NCI-H1105 treated with DMSO at 0.1 percent for 48 hours (cell line): ENCODE data around the gene OXTR.

ENCODE experiments used
- DNase-seq: peaks from one replicate; lab custom pipeline; 2025; lab: John Stamatoyannopoulos, UW

Gene OXTR

DNA sequence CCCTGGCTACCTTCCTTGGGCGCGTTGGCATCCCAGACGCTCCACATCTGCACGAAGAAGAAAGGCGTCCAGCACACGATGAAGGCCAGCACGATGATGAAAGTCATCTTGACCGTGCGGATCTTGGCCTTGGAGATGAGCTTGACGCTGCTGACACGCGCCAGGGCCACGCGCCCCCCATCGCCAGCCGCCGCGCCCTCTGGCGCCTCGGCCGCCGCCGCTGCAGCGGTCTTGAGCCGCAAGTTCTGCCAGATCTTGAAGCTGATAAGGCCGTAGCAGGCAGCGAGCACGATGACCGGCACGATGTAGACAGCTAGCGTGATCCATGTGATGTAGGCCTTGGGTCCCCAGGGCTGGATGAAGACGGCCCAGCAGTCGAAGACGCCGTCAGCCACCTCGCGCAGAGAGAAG is 2.2 kb downstream of the OXTR start:
- DNase-seq, result no peak

DNA sequence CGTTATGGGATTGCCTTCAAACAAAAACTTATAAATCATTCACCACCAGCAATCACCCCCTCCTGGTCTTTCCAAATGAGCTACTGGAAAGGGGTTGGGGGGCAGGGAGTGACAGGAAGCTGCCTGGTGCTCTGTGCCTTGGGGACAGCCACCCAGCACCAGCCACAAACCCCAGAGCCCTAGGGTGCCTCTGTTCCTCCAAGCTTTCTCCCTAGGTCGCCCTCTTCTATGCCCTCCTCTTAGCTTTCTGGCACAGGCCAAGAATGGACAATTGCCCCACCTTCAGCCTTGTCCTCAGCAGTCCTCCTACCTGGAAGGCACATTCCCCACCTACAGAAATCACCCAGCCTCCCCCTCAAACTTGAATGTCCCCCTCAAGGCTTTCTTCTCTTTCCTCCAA is 3.3 kb downstream of the OXTR start:
- no peak for DNase-seq

DNA sequence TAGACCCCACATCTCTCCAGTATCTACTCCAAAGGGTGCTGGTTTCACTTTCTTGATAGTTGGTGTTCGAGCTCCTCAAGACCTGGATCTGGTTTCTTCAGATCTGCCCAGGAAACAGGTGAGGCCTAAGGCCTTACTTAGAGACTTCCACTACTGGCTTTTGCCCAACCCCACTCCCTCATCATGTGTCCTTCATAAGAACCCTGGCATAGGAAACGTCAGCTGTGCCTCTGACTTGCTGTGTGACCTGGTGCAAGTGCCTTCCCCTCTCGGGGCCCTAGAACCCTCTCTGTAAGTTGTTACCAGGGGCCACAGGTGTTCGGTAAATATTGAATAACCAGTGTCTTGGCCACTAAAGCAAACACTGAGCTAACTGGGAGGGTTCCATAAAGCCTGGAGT is 3.9 kb downstream of the OXTR start:
- DNase-seq, result no peak

DNA sequence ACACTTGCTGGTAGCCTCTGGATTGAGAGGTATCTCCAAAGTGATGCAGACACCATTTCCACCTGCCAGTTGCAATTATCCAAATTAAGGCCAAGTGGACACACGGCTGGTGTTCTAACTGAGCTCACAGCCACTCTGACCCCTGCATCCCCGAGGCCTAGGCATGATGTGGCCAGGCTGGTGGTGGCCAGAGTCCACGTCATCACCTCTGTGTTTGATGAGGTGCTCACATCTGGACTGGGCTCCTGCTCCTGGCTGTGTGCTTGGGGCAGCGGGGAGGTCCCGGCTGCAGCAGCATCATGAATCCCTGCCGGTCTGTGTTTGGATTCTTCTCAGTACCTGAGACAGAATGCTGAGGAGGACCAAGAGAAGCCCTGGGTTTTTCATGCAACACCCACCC is 4.9 kb downstream of the OXTR start:
- DNase-seq, result no peak

DNA sequence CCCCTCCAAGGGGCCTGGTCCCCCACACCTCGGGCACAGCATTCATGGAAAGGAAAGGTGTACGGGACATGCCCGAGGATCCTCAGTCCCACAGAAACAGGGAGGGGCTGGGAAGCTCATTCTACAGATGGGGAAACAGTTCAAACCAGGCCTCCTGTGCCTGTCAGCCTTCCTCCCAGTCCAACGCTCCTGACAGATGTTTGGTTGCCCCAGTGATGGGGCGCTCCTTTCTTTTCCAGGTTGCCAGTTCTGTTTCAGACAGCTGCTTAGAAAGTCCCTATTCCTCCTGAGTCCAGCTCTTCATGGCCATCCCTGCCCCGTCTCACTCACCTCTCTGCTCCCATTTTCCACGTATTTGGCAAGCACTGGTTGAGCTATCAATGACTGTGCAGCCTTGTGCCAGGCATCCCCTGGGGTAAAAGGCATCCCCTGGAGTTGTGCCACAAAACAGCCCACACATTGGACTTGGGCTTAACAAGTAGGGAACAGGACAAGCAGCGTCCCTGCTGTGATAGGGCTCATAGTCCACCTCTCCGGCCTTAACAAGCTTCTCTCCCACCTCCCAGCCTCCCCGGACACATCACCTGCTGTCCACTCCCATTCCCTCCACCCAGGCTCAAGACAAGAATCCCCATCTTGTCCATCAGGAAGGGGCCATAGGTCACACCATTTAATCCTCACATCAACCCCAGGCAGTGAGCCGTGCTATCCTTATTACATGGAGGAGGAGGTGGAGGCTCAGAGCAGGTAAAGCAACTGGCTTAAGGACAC is 6.6 kb downstream of the OXTR start:
- DNase-seq, result no peak

- DNase-seq, result no peak
Observed at GRCh38 chr3:8761866-8762265, 7.5 kb downstream of the OXTR start.

- no peak for DNase-seq
Observed at GRCh38 chr3:8760506-8760905, 8.9 kb downstream of the OXTR start.

DNA sequence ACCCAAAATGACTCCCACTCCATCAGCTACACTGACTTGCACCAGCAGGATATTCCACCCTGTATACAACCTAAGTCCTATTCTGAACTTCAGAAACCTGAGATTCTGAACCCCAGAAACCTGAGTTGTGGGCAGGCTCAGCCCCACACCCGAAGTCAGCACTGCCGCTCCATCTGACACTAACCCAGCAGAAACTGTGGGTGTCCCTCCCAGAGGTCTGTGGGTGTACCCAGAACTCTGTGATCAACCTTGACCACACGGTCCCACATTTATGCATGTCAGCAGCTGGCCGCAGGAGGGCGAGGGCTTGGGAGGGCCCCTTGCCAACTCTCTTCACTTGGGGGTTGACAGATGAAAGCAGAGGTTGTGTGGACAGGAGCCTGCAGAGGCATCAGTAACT is 9.3 kb downstream of the OXTR start:
- no peak for DNase-seq

DNA sequence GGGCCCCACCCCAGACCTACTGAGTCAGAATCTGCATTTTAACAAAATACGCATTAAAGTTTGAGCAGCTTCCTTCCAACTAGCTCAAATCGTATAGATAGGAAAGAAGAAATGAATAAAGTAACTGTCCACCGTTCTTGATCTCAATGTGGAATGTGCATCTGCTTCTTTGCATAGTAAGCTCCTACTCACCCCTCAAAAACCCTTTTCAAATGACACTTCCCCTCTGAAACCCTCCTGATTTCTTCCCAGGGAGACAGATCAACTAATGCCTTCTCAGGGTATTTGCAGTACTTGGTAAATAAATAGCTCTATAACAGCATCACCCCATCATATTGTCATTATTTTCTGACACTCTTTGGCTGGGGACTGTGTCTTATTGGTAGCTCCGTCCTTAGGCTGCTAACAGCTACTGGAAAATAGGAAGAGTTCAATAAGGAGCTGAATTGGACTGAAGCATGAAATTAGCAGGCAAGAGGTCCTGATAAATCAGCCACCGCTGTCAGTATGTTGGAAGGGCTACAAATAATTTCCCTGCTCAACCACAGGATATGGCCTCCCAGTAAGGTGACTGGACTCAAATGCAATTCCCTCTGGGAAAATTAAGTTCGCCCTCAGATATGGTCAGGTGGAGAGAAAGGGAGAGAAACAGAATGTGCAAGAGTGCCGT is 10.2 kb downstream of the OXTR start:
- no peak for DNase-seq

GRCh38 chr3:8757551-8758518 is 11.6 kb downstream of the OXTR start:
- no peak for DNase-seq

DNA sequence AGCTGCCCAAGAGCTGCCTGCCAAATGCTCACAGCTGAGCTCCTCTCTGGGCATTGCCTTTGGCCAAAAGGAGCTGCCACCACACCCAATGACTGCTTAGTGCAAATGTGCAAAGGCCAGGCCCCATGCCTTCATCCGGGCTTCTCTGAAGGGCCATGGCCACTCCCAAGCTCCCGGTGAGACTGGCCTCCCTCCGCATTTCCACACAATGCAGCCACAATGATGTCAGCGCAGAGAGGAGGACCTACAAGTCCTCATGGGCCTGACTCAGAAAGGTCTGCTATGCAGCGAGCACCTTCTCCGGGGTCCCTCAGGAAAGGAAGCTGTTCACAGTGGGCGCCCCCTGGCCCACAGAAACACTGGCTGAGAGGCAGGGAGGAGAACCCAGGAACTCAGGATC is 12.7 kb downstream of the OXTR start:
- DNase-seq, result no peak

- DNase-seq, result no peak
Observed at GRCh38 chr3:8755564-8756237, 13.7 kb downstream of the OXTR start.

- no peak for DNase-seq
Observed at GRCh38 chr3:8755097-8755496, 14.3 kb downstream of the OXTR start.

- no peak for DNase-seq
Observed at GRCh38 chr3:8752832-8753231, 16.6 kb downstream of the OXTR start.

DNA sequence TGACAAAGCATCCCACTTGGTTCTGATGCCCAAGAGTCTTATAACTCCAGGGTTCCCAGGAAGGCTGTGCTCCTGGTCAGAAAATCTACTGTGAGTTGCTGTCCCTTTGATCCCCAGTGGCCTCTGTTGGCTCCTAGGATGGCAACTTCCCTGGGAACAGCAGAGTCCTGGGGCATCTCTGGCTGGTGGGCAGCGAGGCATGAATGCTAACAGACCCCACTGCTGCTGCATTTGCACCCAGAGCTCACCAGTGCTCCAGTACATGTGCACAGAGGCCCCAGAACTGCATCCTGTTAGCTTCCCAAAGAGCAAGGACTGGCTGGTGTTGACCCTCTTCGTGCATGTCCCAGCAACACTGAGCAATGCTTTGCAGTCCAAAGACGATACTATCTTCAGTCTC is 20.1 kb downstream of the OXTR start:
- no peak for DNase-seq

GRCh38 chr3:8746780-8747345 is 22.6 kb downstream of the OXTR start:
- no peak for DNase-seq

DNA sequence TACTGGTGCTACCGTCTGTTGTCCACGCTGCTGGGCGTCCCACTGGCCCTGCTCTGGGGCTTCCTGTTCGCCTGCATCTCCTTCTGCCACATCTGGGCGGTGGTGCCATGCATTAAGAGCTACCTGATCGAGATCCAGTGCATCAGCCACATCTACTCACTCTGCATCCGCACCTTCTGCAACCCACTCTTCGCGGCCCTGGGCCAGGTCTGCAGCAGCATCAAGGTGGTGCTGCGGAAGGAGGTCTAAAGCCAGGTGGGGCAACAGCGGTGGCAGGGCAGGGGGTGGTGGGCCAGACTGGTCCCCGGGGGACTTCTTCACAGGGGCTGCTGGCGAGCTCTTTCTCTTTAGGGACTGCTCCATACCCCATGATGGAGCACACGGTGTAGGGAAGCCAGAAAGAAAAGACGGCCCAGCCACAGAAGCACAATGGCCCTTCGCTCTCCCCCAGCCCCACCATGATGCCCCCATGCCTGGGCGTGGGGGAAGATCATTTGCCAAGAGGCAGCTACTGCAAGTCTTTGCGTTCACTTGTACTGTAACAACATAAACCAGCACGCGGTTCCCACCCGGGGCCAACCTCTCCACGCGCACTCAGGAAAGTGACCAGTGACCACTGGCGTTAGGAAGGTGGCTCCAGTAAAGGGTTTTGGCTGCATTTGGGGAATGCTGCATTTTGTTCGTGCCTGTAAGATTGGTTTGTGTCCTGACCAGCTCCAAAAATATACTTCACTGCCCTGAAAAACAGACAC is 23.6 kb downstream of the OXTR start:
- DNase-seq, result no peak

DNA sequence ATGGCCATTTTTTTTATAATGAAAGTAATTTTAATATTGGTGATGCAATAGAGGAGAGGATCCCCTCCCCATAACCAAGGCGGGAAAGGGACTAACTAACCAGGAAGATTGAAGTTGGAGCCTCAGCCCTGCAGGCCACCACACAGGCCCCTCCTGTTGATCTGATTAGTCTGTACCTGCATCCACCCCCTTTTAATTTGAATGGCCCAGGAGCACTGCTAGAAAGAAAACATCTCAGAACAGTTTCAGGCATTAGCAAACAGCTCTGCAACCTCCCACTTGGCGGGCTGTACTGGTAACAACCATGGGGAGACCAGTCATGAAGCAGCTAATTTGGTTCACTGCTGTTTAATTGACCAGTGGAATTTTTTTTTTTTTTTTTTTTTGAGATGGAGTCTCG is 25.5 kb downstream of the OXTR start:
- DNase-seq, result no peak

- DNase-seq, result no peak
Observed at GRCh38 chr3:8743021-8743601, 26.3 kb downstream of the OXTR start.

GRCh38 chr3:8741581-8742261 is 27.7 kb downstream of the OXTR start:
- no peak for DNase-seq
